ENCODE data around the gene TTC36.
"Not testable (repeated sequence)": the region's sequence is repeated elsewhere in the genome, so short reads cannot be mapped to it uniquely, and the experiment has no call there.

Gene TTC36

GRCh38 chr11:118527109-118527508 lies at the start of gene TTC36:
Gene TTC36 (plus strand): TSS chr11:118527474. CDS start chr11:118527495, 21 bp downstream.
- no peak within 1 kb of the TSS for H3K4me3 ChIP-seq (replicated peaks; ENCODE audit: low read depth, low read length)
- DNase-seq (ENCODE audit: extremely low read depth, low read depth) = no peak
- TF ChIP-seq CTCF (IDR thresholded peaks at IDR 0.05; ENCODE audit: low read depth, low read length, missing control alignments) = no peak

- DNase-seq (ENCODE audit: extremely low read depth, low read depth); H3K4me3 ChIP-seq (replicated peaks; ENCODE audit: low read depth, low read length): not testable (repeated sequence)
These were observed 46.0 kb upstream of the TTC36 start for GRCh38 chr11:118481238-118481637.

GRCh38 chr11:118484405-118484804 lies 42.9 kb upstream of the TTC36 start:
- DNase-seq (ENCODE audit: extremely low read depth, low read depth) = no peak
- TF ChIP-seq CTCF (IDR thresholded peaks at IDR 0.05; ENCODE audit: low read depth, low read length, missing control alignments) = no peak

GRCh38 chr11:118485273-118485672 lies 42.0 kb upstream of the TTC36 start:
- no peak overlapping the region for H3K4me3 ChIP-seq (replicated peaks; ENCODE audit: low read depth, low read length)
- no peak for DNase-seq (ENCODE audit: extremely low read depth, low read depth)
- peak; percentile 16 for TF ChIP-seq CTCF (IDR thresholded peaks at IDR 0.05; ENCODE audit: low read depth, low read length, missing control alignments)

More at GRCh38 chr11:118484405-118484804, 42.9 kb upstream of the TTC36 start:
- H3K4me3 ChIP-seq (replicated peaks; ENCODE audit: low read depth, low read length) = no peak overlapping the region

GRCh38 chr11:118488480-118489109 lies 38.7 kb upstream of the TTC36 start:
- TF ChIP-seq CTCF (IDR thresholded peaks at IDR 0.05; ENCODE audit: low read depth, low read length, missing control alignments) = peak; percentile 86
- no peak overlapping the region for H3K4me3 ChIP-seq (replicated peaks; ENCODE audit: low read depth, low read length)
- DNase-seq (ENCODE audit: extremely low read depth, low read depth) = peak; percentile 52

GRCh38 chr11:118491041-118491440 lies 36.2 kb upstream of the TTC36 start:
- no peak for TF ChIP-seq CTCF (IDR thresholded peaks at IDR 0.05; ENCODE audit: low read depth, low read length, missing control alignments)
- no peak for DNase-seq (ENCODE audit: extremely low read depth, low read depth)
- no peak overlapping the region for H3K4me3 ChIP-seq (replicated peaks; ENCODE audit: low read depth, low read length)

GRCh38 chr11:118497831-118498230 lies 29.4 kb upstream of the TTC36 start:
- TF ChIP-seq CTCF (IDR thresholded peaks at IDR 0.05; ENCODE audit: low read depth, low read length, missing control alignments) = no peak
- H3K4me3 ChIP-seq (replicated peaks; ENCODE audit: low read depth, low read length) = no peak overlapping the region
- peak; percentile 87 for DNase-seq (ENCODE audit: extremely low read depth, low read depth)
